Panc1 (cell line): ENCODE data around the gene ZNF789.

Experiments
- CTCF ChIP-seq: fragments of 450-650 bp; IDR thresholded peaks from 2 replicates; pipeline ENCODE4 v1.5.1; 2017; ENCODE audit warnings: mild to moderate bottlenecking
- POLR2AphosphoS5 ChIP-seq: IDR thresholded peaks from 2 replicates; pipeline ENCODE4 v1.6.1; 2012; ENCODE audit warnings: mild to moderate bottlenecking, low read depth, low read length, moderate library complexity
- REST ChIP-seq, 2 experiments: IDR thresholded peaks; 2 replicates each; pipeline ENCODE4 v1.6.1; 2011 to 2012; ENCODE audit warnings: low read depth in 2 of 2, control low read depth in 1 of 2, low read length in 1 of 2, mild to moderate bottlenecking in 1 of 2, moderate library complexity in 1 of 2; ENCODE audit not compliant: insufficient read depth in 1 of 2

GRCh38 chr7:99447943-99448342 lies 24.7 kb upstream of the ZNF789 start:
- TF ChIP-seq CTCF = no peak; the same call in 1 of the 2 replicates
- TF ChIP-seq POLR2AphosphoS5 = 0 out of 2 replicates have a peak, but pooled peaks have one; percentile 5
- TF ChIP-seq REST (IDR thresholded peaks at IDR 0.05; ENCODE audit: insufficient read depth in 1 of 2, low read depth in 2 of 2, low read length in 1 of 2) = no peak
